CD4-positive, alpha-beta T cell treated with Interleukin-10 for 1 hour (primary cell): ENCODE results near the gene ZMYND11.
"Not testable (repeated sequence)": the region's sequence is repeated elsewhere in the genome, so short reads cannot be mapped to it uniquely, and the experiment has no call there.

ENCODE experiments used
- DNase-seq: peaks from one replicate; pipeline ENCODE4 v3.0.0-alpha.2; 2020

ZMYND11 gene

GRCh38 chr10:287026-287709 is 151.9 kb downstream of the ZMYND11 start:
- DNase-seq, result no peak

GRCh38 chr10:287814-288213 is 152.6 kb downstream of the ZMYND11 start:
- no peak for DNase-seq

DNA sequence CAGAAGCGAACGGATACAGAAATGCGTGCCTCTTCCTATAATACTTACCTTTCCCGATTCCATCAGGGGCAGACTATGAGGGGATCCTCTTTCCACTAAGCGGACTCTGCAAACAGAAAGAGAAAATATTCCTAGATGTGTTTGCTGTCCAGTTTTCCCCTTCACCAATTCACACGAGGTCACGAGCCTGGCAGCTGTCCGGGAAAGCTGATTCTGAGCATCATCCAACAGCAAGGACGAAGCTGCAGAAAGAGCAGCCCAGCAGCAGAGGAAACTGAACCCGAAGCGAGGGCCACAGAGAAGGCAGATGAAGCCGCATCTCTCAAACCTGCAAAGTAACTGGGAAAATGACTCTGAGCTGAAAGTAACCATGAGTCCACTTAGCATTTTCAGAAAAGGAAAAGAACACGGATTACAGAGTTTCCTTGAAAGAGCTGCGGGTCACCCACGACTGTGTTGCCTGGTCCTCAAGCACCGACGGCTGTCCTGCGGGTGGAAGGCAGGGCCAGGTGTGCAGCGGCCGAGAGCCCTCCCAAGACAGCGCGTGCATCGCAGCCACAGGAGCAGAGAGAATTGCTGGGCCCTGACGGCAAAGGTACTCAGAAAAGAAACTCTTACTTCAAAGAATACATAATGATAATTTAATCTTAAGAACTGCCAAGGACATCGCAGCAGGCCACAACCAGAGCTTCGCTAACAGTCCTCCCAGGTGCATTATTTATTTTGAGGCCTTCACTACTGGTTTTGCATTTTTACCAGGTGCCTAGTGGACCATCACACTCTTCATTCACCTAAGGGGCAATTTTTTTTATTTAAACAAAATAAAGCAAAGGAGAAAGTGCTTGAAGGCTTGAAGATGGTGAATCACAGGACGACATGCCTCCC is 153.3 kb downstream of the ZMYND11 start:
- no peak for DNase-seq

DNA sequence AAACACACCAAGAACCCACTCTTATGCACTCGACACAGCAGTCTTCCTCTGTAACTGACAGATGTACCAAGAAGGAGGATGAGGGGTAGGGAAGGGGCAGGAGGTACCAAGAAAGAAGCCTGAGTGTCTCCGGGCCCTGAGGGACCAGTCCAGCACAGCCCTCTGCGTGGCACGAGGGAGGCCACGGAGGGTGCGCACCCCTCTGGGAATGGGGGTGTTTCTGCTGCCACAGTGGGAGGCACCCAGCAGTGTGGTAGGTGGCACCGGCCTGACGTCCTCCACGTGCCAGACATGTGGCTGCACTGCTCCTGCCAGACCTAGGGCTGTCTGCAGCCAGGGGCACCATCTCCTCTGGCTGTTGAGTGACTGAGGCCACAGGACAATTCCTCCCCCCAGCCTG is 154.3 kb downstream of the ZMYND11 start:
- DNase-seq, result no peak

DNA sequence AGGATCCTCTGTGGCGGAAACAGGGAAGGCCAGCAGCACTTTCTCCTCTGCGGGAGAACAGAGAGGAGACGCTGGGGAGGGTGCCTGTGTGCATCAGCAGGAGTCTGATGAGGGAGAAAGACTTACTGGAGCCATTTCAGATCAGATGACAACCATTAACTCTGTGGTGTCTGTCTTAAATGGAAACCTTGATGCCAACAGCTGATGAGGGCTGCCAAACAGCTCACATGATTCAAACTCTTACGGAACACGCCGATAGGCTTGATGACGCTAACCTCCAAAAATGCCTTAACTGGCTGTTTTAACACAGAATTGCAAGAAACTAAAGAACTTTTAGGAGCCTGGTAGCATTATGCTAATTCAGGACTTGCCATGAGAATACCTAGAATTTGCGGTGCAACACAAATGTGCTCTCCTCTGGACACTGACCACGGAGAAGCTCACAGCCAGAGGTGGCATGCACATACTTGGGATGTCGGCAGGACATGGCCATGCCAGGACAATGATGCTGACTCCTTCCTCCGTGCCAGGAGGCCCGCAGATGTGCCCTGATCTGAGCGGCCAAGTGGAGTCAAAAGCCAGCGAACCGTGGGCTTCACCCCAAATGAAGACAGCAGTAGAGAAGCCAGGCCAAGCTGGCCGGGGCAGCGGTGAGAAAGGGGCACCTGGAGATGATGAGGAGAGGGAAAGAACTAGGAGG is 154.9 kb downstream of the ZMYND11 start:
- no peak for DNase-seq

DNA sequence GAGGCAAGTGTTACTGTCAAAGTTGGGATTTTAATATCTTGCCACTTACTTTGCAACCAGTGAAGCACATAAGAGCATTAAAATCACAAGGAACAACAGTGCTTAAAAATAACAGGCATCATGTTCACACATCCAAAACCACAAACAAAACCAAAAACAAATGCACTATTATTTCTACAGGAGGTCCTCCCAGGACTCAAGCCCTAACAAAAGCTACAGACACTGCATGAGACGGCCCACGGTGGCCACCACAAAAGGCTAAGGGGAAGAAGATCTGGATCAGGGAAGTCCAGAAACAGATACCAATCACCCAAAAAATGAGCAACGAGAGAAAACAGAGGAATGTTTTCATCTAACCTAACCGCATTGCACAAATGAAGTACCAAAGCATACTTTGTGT is 158.4 kb downstream of the ZMYND11 start:
- DNase-seq, result no peak

DNA sequence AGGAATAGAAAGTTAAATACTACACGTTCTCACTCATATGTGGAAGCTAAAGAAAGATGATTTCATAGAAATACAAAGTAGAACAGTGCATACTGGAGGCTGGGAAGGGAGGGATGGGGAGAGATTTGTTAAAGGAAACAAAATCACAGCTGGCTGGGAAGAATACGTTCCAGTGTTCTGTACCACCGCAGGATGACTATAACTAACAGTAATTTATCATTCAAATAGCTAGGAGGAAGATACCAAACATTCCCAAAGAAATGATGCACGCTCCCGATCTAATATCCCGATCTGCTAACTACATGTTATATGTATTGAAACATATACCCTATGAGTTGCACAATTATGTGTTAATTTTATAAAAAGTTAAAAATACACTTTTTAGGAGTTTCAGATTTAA is 162.3 kb downstream of the ZMYND11 start:
- no peak for DNase-seq

- DNase-seq, result no peak
Observed at GRCh38 chr10:298033-298432, 162.8 kb downstream of the ZMYND11 start.

GRCh38 chr10:299512-299911 is 164.3 kb downstream of the ZMYND11 start:
- DNase-seq, result no peak

DNA sequence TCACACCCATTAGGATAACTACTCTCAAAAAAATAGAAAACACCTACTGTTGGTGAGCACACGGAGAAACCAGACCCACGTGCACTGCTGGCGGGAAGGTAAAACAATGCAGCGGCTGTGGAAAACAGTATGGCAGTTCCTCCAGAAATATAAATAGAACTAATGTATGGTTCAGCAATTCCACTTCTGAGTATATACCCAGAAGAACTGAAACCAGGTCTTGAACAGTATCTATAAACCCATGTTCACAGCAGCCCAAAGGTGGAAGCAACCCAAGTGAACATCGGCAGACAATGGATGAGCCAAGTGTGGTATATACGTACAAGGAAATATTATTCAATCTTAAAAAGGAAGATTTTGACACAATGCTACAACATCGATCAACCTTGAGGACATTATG is 164.7 kb downstream of the ZMYND11 start:
- DNase-seq, result no peak

DNA sequence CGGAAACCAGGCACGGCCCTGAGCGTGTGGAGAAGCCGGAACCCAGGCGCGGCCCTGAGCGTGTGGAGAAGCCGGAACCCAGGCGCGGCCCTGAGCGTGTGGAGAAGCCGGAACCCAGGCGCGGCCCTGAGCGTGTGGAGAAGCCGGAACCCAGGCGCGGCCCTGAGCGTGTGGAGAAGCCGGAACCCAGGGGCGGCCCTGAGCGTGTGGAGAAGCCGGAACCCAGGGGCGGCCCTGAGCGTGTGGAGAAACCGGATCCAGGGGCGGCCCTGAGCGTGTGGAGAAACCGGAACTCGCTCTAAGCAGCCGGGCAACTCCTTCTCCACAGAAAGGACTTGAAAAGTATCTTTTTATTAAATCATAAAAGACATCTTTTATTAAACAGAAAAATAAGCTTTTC is 165.3 kb downstream of the ZMYND11 start:
- not testable (repeated sequence) for DNase-seq

- DNase-seq, result no peak
Observed at GRCh38 chr10:301536-301935, 166.3 kb downstream of the ZMYND11 start.
